Stimulated activated CD8-positive, alpha-beta memory T cell treated with anti-CD3 and anti-CD28 coated beads, Interleukin-12 subunit alpha, Interleukin-12 subunit beta, amount 100 ng/mL, for 4 hours (primary cell): ENCODE data around the gene VPS25.
"Not testable (repeated sequence)": the region's sequence is repeated elsewhere in the genome, so short reads cannot be mapped to it uniquely, and the experiment has no call there.

Experiments used
- DNase-seq: peaks from one replicate; pipeline ENCODE4 v3.0.0-alpha.2; 2020; ENCODE audit warnings: low read depth

The VPS25 gene

GRCh38 chr17:42773290-42774035 is at the start of gene VPS25:
Gene VPS25 (plus strand): TSS chr17:42773449. CDS start chr17:42773476, 27 bp downstream.
- peak; percentile 55 for DNase-seq

GRCh38 chr17:42723636-42724035 is 49.6 kb upstream of the VPS25 start:
- no peak for DNase-seq

GRCh38 chr17:42725143-42725542 is 48.1 kb upstream of the VPS25 start:
- no peak for DNase-seq

GRCh38 chr17:42740699-42741098 is 32.5 kb upstream of the VPS25 start:
- no peak for DNase-seq

- DNase-seq = not testable (repeated sequence)
Measured at GRCh38 chr17:42742916-42743315, 30.3 kb upstream of the VPS25 start.

GRCh38 chr17:42743595-42744282 is 29.5 kb upstream of the VPS25 start:
- DNase-seq = no peak

- peak; percentile 64 for DNase-seq
Measured at GRCh38 chr17:42744283-42744805, 28.9 kb upstream of the VPS25 start.

- peak; percentile 93 for DNase-seq
Measured at GRCh38 chr17:42744806-42745617, 28.2 kb upstream of the VPS25 start, which contains the start of gene EZH1. Gene EZH1 (minus strand): TSS chr17:42745040. CDS start chr17:42728941, 16,099 bp downstream.

- no peak for DNase-seq
Measured at GRCh38 chr17:42748202-42748907, 24.9 kb upstream of the VPS25 start.

- no peak for DNase-seq
Measured at GRCh38 chr17:42748908-42749798, 24.1 kb upstream of the VPS25 start.

GRCh38 chr17:42750739-42751344 is 22.4 kb upstream of the VPS25 start:
- no peak for DNase-seq

- DNase-seq = no peak
Measured at GRCh38 chr17:42751628-42752027, 21.6 kb upstream of the VPS25 start.

- DNase-seq = no peak
Measured at GRCh38 chr17:42754782-42755181, 18.5 kb upstream of the VPS25 start.

- no peak for DNase-seq
Measured at GRCh38 chr17:42759982-42760651, 13.1 kb upstream of the VPS25 start.

- DNase-seq = no peak
Measured at GRCh38 chr17:42760652-42761581, 12.3 kb upstream of the VPS25 start, which contains the start of gene RAMP2. Gene RAMP2 (plus strand): TSS chr17:42761227. CDS start chr17:42761262, 35 bp downstream.

- no peak for DNase-seq
Measured at GRCh38 chr17:42761638-42762037, 11.6 kb upstream of the VPS25 start.

GRCh38 chr17:42766124-42766523 is 7.1 kb upstream of the VPS25 start:
- DNase-seq = no peak

- no peak for DNase-seq
Measured at GRCh38 chr17:42767512-42767911, 5.7 kb upstream of the VPS25 start.
